HG02623 (cell line): ENCODE results near the gene BUB3.

Experiments used
- ATAC-seq: cut with Tn5 transposase; IDR thresholded peaks from one replicate; pipeline ENCODE4 v1.9.1; 2021; ENCODE audit warnings: moderate library complexity; ENCODE audit not compliant: unreplicated experiment

Gene BUB3

DNA sequence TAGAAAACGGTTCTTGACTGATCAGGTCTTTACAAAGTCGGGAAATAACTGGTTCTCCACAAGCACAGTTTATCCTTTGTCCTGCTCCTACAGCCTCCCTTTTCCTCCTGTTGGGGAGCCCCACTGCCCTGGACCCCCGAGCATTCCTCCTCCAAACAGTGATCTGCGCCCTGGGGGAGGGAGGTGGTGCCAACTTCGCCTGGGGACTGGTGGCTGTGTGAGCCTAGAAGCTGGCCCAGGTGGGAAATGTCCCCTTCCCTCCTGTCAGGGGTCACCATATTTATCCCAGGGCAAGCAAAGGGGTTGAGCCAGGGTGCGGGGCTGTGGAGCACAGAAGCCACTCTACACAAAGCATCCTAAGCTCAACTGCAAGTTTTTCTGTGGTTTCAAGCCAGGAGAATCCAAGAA lies 13.2 kb upstream of the BUB3 start:
- no peak for ATAC-seq

DNA sequence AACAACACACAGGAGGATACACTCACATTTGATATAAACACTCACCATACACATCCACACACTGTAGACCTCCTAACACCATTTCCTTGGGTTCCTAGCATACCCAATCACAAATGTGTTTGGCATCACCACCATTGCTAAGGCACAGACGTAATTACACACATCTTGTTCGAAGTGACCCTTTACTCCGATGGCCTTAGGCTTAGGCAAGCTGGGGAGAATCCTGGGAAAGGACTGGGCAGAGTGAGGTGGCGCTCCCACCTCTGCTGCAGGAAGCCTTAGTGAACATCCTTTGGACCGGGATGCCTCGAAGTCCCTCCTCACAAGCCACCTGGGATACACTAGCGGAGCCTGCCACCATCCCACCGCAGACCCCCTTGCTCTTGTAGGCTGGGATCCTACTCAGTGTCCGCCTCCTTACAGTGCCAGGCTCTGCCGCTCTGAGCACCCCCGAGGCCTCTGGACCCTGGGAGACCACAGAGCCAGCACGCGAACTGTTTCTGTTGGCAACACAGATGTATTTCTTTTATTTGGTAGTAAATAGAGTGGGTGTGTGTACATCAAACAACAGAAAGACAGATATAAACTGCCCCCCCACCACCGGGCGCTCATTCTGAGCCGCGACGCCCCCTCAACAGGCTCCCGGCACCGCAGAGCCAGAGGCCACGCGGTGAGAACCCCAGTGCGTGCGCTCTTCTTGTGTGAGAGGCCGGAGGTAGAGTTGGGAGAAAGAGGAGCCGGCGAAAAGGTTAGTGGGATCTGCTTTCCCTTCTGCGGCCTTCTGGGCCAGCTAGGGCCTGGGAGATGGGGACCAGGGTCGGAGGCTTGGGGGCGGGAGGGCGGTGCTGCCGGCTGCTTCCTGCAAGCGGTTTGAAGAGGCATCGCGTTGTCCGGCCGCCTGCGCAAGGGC lies 12.2 kb upstream of the BUB3 start:
- no peak for ATAC-seq

DNA sequence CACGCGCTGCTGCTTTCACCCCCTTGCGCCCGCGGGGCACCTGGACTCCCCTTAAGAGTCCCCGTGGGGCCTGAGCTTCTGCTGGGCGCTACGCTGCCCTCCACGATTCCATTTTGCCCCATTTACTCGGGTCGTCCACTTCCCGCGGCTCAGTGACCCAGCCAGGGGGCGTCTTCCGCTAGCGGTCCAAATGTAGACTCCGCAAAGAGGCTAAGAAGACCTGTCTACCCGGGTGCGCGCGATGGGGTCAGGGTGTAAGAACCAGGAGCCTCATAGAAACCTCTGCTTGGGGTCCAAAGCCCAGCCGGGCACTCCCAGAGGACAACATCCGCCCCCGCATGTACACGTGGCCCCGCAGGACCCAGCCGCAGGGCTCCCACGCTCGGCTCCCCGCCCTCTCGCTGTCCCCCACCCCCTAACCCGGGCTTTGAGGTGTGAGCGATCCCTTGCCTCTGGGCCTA lies 11.5 kb upstream of the BUB3 start:
- ATAC-seq: no peak

DNA sequence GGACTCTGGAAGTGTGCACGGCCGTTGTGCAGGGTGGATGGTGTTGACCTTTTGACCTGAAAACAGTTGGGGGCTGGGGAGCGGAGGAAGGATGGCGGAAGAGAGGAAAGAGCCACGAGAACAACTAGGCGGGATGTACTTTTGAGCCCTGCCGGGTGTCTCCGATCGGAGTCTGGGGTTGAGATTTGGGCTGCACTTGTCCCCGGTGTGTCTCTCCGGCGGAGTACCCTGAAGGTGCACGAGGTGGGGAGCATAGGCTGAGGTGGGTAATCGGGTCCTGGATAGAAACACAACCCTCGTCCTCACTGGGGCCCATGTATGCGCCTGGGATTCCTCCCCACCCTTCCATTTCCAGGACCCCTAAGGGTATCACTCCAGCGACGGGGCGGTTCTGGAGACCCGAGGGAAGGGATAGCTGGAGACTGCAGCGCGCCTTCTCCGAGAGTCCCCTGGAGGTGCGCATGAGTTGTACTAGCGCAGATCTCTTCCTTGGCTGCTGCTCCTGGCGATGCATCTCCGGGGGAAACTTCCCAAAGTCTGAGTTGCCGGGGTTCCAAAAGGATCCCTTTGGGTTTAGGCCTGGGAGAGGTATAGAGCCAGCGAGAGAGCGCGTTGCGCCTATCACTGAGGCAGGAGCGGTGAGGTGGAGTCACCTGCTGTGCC lies 10.9 kb upstream of the BUB3 start:
- no peak for ATAC-seq

DNA sequence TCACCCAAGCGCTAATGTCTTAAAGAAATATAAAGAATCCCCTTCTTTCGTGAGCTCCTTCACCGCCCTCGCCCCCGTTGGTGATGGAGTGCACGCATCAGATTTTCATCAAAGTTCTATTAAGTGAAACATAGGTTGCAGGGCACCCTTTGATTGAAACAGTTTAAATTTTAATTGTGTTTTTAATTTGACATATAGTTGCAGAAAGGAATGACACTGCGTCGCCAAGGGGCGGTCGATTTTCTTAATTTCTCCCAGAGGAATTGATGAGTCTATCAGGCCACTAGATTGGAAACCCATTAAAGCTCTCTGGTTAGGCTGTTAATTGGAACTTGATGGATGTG lies 10.4 kb upstream of the BUB3 start:
- no peak for ATAC-seq

DNA sequence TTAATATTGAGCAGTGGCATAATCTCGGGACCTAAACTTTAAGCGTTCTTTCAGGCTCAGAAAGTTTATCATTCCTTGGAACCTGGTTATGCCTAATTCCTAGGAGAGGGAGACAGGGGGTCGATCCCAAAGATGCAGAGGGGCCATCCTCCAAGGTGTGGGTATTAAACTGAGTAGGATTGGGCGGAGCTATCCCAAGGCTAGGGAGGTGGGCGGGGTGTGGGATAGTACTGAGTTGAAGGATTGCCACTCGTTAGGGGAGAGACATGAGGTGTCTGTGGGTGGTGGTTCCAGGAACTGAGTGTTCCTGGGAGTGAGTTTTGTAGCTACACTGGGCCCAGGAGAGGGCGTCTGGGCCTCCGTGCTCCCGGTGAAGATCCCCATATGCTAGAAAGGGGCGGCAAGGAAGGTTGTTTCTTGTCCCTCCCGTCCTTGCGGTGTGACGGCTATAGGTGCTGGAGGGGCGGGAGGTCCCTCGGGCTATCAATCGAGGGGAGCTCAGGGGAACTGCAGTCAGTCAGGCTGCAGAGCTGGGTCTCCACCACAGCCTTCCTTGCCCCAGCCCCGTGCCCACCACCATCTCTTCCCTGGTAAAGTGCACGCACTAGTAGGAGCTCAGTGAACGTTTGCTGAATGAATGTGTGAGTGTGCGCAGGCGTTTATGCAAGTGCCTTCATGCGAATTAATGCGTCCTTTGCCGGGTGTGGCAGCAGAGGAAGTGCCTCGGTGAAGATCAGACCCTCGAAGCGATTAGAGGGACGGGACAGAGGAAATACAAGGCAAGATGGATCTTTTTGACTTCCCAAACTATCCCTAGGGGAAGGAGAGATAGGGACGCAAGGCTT lies 9.3 kb upstream of the BUB3 start:
- no peak for ATAC-seq

DNA sequence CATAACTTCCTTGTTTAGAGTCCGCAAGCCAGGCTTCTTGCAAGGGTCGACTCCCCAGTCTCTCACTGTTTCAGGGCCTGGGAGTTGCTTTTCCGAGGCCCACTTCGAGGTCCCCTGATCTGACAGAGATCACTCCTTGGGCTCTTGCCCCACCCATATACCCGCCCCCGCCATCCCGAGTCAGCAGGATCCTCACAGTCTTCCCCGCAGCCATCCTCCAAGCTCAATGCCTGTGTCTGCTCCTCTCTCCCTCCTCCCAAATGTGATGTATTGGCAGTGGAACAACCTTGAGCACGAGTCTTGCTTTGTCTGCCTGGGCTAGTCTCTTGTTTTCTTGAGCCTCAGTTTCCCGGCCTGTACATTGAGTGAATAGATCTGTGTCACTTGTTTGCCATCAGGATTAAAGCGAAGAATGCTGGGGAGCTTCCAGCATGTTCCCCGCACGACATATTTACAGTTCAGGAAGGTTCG lies 8.6 kb upstream of the BUB3 start:
- ATAC-seq: no peak

DNA sequence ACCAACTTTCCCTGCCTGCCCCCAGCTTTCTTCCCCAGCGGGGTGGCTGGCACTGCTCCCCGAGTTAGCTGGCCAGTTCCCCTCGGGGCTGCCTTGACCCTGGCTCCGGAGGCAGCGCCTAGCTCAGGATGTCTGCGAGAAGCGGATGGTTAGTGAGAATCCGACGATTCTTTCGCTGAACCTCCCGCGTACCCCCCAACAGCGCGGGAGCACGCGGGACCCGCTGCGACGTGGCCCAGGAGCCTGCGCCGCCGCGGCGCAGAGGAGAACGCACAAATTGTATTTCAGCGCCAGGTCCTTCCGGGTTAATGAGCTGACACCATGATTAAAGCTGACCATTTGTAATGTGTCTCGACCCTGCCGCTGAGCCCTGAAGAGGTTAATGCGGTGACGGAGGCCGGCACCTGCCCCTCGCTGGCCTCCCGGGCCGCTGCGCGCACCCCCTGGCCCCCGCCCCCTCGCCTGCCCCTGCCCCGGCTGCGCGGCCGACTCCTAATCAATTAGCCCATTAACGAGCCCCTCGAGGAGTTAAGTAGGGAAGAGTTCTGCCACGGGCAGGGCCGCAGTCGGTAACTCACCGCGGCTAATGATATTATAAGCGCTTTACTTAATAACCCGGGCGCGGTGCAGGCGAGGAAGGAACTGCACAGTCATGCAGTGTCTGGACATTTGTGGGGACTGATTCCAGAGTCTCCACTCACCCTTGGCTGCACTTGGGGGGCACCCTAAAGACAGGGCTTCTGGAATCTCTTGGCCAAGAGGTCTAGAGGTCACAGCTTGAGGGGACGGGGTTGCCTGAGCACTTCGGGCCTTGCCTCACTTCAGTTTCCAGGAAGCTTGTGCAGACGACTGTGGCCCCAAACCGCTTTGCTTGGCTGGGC lies 7.9 kb upstream of the BUB3 start:
- no peak for ATAC-seq

DNA sequence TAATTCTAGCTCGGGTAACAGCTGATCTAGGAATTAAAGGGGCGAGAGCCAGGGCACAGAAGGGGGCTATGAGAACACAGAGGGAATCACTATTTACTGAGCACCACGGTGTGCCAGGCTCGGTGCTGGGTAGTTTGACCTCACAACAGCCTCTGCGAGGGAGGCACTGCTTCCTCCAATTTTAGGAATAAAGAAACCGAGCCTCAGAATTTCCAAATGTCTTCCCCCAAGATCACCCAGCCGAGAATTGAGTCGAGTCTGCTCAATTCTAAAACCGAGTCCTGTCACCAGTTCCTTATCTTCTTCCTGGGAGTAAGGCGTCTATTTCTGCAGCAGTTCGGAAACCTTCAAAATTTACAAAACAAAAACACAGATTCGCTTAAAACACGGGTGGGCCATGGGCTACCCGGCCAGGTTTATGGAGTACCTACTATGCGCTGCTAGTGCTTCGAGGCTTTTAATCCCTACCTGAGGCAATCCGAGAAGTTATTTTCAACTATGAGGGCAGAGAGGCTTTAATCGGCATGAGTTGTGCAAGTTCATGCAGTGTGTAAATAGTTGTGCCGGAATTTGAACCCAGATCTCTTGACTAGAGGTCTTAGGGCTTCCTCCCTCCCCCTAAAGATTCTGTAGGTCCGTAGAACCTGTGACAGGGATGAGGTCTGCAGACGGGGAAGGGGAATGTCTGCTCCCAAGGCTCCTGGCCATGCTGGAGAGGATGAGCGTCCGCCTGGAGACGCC lies 7.1 kb upstream of the BUB3 start:
- ATAC-seq: no peak

DNA sequence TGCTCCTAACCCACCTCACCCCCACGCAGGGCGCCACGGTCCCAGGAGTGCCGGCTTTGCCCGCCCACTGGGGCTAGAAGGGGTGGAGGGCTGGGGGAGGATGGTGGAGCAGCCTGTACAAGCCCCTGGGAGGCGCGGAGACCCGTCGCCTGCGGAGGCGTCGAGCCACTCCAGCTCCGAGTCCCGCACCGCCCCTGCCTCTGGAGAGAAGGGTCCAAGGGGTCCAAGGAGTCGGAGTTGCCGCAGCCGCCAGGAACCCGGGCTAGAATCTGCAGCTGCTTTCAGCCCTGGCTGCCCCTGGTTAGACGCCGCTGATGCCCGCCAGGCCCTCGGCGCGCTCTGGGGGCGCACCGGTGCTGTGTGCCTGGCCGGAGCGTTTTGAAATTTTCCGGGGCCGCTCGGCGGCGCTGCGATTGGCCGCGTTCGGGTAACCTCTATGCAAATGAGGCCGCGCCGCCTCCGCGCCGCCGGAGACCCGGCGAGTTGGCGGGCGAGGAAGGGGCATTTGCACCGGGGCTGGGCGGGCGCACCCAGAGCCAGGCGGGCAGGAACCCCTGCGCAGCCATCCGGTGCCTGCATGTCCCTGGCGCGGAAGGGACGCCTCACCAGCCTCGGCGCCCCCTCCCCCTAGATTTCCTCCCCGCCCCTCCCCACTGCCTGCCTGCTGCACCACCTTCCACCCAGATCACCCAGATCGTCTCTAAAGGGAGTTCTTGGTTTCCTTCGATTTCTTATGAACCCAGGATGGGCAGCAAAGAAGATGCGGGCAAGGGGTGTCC lies 6.4 kb upstream of the BUB3 start, which contains the start of gene HMX2:
HMX2 (plus strand) TSS at position 502 of the 779 bp plus-strand sequence; CDS start at position 745, 243 bp downstream.
- no peak for ATAC-seq

DNA sequence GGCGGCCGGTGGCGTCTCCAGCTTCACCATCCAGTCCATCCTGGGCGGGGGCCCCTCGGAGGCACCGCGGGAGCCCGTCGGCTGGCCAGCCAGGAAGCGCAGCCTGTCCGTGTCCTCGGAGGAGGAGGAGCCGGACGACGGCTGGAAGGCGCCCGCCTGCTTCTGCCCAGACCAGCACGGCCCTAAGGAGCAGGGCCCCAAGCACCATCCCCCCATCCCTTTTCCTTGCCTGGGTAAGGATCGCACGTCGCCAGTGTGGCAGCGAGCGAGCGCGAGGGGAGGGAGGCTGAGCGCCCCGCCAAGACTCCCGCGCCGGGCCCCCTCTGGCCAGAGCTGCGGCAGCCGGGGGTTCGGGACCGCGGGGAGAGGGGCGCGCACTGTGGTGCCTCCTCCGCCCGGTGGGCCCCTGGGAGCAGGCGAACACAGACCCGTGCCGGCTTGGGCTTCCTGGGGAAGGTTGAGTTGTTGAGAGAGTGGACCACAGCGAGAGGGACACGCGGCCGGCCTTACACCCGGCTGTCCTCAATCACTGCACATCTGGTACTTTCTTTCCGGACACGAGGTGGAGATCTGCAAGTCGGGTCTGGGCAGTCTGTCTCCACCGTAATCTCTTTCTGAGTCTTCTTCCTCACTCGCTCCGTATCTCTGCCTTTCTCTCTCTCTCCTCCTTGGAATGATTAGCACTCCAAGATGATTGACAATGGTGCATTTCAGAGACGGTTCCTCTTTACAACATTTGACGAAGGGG lies 5.6 kb upstream of the BUB3 start:
- no peak for ATAC-seq

DNA sequence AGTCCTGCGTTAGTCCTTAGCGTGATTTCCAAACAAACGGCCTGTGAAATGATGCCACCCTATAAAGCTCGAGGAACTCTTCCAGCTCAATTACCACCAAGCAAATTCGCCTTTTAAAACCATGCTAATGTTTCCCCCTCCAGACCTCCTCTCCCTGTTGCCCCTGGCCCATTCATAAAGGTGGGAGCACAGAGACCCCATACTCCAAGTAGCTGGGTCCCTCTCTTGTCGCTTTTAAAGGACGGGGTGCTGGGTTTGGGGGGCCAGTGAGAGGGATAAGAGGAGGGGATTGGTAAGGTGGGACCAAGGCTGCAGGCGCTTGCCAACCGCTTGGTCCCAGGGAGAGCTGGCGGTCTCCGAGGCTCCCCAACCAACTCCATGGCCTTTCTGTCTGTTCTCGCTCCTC lies 5.0 kb upstream of the BUB3 start:
- no peak for ATAC-seq

DNA sequence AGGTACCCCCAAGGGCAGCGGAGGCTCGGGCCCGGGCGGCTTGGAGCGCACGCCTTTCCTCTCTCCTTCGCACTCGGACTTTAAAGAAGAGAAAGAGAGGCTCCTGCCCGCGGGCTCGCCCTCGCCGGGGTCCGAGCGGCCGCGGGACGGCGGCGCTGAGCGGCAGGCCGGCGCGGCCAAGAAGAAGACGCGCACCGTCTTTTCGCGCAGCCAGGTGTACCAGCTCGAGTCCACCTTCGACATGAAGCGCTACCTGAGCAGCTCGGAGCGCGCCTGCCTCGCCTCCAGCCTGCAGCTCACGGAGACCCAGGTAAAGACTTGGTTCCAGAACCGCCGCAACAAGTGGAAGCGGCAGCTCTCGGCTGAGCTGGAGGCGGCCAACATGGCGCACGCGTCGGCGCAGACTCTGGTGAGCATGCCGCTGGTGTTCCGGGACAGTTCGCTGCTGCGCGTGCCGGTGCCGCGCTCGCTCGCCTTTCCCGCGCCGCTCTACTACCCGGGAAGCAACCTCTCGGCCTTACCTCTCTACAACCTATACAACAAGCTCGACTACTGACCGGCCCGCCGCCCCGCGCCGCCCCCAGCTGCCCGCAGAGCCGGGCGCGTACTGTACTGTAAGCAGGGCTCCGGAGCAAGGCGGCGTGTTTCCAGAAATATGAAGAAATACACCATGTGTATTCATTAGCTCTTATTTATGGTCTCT lies 4.5 kb upstream of the BUB3 start:
- ATAC-seq: no peak

DNA sequence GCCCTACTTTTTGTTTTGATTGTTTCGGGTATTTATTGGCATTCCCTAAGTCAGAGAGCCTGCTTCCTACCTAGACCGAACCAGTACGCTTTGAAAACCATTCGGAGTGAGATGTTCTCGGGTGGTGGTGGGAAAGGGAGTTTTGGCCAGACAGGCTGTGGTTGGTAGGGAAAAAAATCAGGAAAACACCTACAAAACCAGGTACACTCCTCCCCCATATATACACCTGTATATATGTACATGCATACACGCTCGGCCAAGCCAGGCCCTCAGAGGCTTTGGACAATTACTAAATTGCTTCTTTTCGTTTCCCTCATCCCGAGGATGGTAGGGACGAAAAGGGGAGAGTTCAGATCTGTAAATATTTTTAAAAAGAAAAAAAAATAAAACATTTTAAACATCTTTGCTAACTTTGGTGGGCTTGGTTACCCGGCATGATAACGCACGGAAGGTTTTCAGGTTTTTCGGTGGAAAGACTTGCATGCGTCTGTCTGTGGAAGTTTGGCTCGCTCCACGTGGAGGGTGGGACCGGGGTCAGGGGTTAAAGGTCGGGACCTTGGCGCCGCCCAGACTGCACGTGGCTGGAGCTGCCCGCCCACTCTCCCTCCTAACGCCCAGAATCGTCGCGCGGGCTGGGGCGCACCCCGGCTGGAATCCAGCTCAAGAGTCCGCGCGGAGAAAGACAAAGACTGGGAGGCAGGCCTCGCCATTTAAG lies 3.8 kb upstream of the BUB3 start:
- no peak for ATAC-seq

DNA sequence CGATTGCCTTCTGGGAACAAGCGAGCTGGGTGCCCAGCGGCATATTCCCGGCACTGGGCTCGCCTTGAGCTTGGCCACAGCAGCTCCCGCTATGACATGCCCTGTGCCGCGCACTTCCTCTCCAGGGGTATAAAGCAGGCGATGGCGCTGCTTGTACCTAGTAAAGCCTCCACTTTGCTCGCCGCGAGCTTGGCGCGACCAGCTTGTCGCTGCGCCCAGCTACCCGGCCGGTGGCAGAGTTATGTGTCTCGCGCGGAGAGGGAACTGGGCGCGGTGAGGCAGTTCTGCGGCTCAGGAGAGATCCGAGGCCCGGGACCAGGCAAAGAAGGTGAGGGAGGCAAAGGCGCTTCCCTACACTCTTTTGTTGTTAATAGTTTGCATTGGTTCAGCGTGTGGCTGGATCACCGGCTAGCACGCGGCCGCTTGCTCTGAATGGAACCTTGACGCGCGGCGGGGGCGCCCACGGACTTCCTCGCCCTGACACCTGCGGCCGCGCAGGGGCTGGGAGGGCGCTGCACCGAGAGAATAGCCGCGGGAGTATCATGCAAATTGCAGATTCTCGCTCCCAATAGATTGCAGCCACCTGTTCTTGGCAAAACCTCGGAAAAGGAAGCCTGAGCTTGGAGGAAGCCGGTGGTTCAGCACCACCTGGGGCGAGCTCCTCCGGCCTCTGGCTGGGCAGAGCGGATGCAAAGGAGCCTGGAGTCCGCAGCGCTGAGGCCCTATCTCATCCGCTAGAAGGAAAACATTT lies 3.0 kb upstream of the BUB3 start:
- ATAC-seq: no peak

DNA sequence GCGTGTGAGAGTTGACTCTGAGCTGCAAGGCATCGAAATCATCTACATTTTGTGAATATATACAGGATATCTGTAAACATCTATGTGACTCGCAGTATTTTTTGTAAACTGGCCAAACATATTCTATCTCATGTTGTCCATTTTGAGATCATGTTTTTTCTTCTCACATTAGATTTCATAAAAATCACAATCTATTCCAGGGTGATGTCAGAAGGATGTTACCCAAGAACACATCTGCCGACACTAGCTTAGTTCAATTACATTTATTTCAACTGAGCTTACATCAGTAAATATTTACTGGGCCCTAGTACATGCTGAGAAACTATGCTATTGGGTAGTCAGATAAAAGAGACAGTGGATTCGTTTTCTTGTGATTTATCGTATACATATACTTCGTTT lies 2.5 kb upstream of the BUB3 start:
- ATAC-seq: no peak
